ENCODE results near the gene ACE. TPM values are rescaled to one million over a fixed set of nuclear protein-coding genes. Genes with fewer than 3 reads are reported as not detected.

Gene ACE
- total RNA-seq, 1 experiment from 2014 or later = 9.1 TPM

- ChIA-PET POLR2A (ENCODE audit: unreplicated experiment) (no interaction called here), CTCF (no interaction called here)
- Histone ChIP-seq H3K27me3 (ENCODE audit: low read length) (no peaks in the 10 kb centered on the region), H3K27ac (ENCODE audit: low read length) (no peak overlapping the region), H3K9me3 (ENCODE audit: low read length) (no peaks in the 10 kb centered on the region), H2AFZ (ENCODE audit: low read length) (no peak overlapping the region), H3F3A (ENCODE audit: low read length, unreplicated experiment) (no peaks in the 10 kb centered on the region), H3K4me1 (ENCODE audit: insufficient read depth, low read length) (peaks cover 14% of the 10 kb centered on the region), H3K4me3 (ENCODE audit: low read length) (no peak overlapping the region), H3K9ac (ENCODE audit: low read length) (no peak overlapping the region), H3K9me2 (replicated peaks; ENCODE audit: low read length) (no peaks in the 10 kb centered on the region), H3K79me2 (ENCODE audit: low read length) (no peaks in the 10 kb centered on the region), H4K20me1 (ENCODE audit: low read length) (no peaks in the 10 kb centered on the region), H3K4me2 (ENCODE audit: low read length) (no peak overlapping the region), H3K36me3 (ENCODE audit: low read depth, low read length) (no peaks in the 10 kb centered on the region)
- intact Hi-C loops (cut with micrococcal nuclease) = no loop called here
- DNase-seq = no peak
- no peak for ATAC-seq
- TF ChIP-seq EZH2 (IDR thresholded peaks at IDR 0.05; ENCODE audit: low read length, unreplicated experiment) (no peak), EZH2phosphoT487 (IDR thresholded peaks at IDR 0.05; ENCODE audit: borderline replicate concordance, low read length) (no peak), CTCF (conservative IDR thresholded peaks at IDR 0.05; ENCODE audit: low read depth, low read length) (no peak)
- BruUV-seq (replicated peaks) = no TSS peak
These were observed 38.1 kb downstream of the ACE start for GRCh38 chr17:63514974-63515373.

GRCh38 chr17:63515426-63515825 lies 38.6 kb downstream of the ACE start:
- H3K79me2 ChIP-seq (ENCODE audit: low read length) = no peaks in the 10 kb centered on the region
- no peak overlapping the region for H3K4me3 ChIP-seq (ENCODE audit: low read length)
- ChIA-PET CTCF (no interaction called here), POLR2A (ENCODE audit: unreplicated experiment) (no interaction called here)
- no peak overlapping the region for H3K9ac ChIP-seq (ENCODE audit: low read length)
- no peak for DNase-seq
- H3K4me2 ChIP-seq (ENCODE audit: low read length) = no peak overlapping the region
- H3F3A ChIP-seq (ENCODE audit: low read length, unreplicated experiment) = no peaks in the 10 kb centered on the region
- no peaks in the 10 kb centered on the region for H3K36me3 ChIP-seq (ENCODE audit: low read depth, low read length)
- no TSS peak for BruUV-seq (replicated peaks)
- H3K27me3 ChIP-seq (ENCODE audit: low read length) = no peaks in the 10 kb centered on the region
- intact Hi-C loops (cut with micrococcal nuclease) = no loop called here
- no peak overlapping the region for H2AFZ ChIP-seq (ENCODE audit: low read length)
- no peaks in the 10 kb centered on the region for H3K9me3 ChIP-seq (ENCODE audit: low read length)
- H3K9me2 ChIP-seq (replicated peaks; ENCODE audit: low read length) = no peaks in the 10 kb centered on the region
- H3K4me1 ChIP-seq (ENCODE audit: insufficient read depth, low read length) = peaks cover 14% of the 10 kb centered on the region
- no peak for ATAC-seq
- H3K27ac ChIP-seq (ENCODE audit: low read length) = no peak overlapping the region
- no peaks in the 10 kb centered on the region for H4K20me1 ChIP-seq (ENCODE audit: low read length)
- TF ChIP-seq EZH2 (IDR thresholded peaks at IDR 0.05; ENCODE audit: low read length, unreplicated experiment) (no peak), EZH2phosphoT487 (IDR thresholded peaks at IDR 0.05; ENCODE audit: borderline replicate concordance, low read length) (no peak), CTCF (conservative IDR thresholded peaks at IDR 0.05; ENCODE audit: low read depth, low read length) (no peak)

GRCh38 chr17:63516910-63517824 lies 40.3 kb downstream of the ACE start:
- Histone ChIP-seq H3K4me1 (ENCODE audit: insufficient read depth, low read length) (peaks cover 14% of the 10 kb centered on the region), H3K9me2 (replicated peaks; ENCODE audit: low read length) (no peaks in the 10 kb centered on the region), H3K79me2 (ENCODE audit: low read length) (no peaks in the 10 kb centered on the region), H3K27ac (ENCODE audit: low read length) (peak overlapping the region; percentile 25), H3K36me3 (ENCODE audit: low read depth, low read length) (no peaks in the 10 kb centered on the region), H2AFZ (ENCODE audit: low read length) (no peak overlapping the region), H3K9me3 (ENCODE audit: low read length) (no peaks in the 10 kb centered on the region), H3K9ac (ENCODE audit: low read length) (no peak overlapping the region), H3K27me3 (ENCODE audit: low read length) (no peaks in the 10 kb centered on the region), H4K20me1 (ENCODE audit: low read length) (no peaks in the 10 kb centered on the region), H3F3A (ENCODE audit: low read length, unreplicated experiment) (no peaks in the 10 kb centered on the region), H3K4me2 (ENCODE audit: low read length) (peak overlapping the region; percentile 14), H3K4me3 (ENCODE audit: low read length) (no peak overlapping the region)
- TF ChIP-seq EZH2 (IDR thresholded peaks at IDR 0.05; ENCODE audit: low read length, unreplicated experiment) (no peak), EZH2phosphoT487 (IDR thresholded peaks at IDR 0.05; ENCODE audit: borderline replicate concordance, low read length) (no peak), CTCF (conservative IDR thresholded peaks at IDR 0.05; ENCODE audit: low read depth, low read length) (no peak)
- BruUV-seq (replicated peaks) = no TSS peak
- ChIA-PET POLR2A (ENCODE audit: unreplicated experiment) (no interaction called here), CTCF (no interaction called here)
- ATAC-seq = peak; percentile 75
- peak; percentile 89 for DNase-seq
- intact Hi-C loops (cut with micrococcal nuclease) = no loop called here

Measured in PC-3 (cell line).